ENCODE data around the gene COG1. TPM values are rescaled to one million over a fixed set of nuclear protein-coding genes. Genes with fewer than 3 reads are reported as not detected.

Gene COG1
- polyA plus RNA-seq, 2 of the 4 experiments (the other 2 are of a cell fraction): 19.5 to 26.0 TPM

- TF ChIP-seq ESRRA (IDR thresholded peaks at IDR 0.05; ENCODE audit: borderline replicate concordance, low read length): no peak
- no peak for TF ChIP-seq USF2 (IDR thresholded peaks at IDR 0.05)
- no peak for TF ChIP-seq RFX5 (IDR thresholded peaks at IDR 0.05)
- TF ChIP-seq NPAS2 (CRISPR knock-in tag; IDR thresholded peaks at IDR 0.05; ENCODE audit: borderline replicate concordance): no peak
- TF ChIP-seq MAX (IDR thresholded peaks at IDR 0.05): no peak
Observed at GRCh38 chr17:73186283-73187050, 6.4 kb upstream of the COG1 start (continued).

- peaks cover 8% of the 10 kb centered on the region; the same call in 1 of the 3 replicates for H3K4me1 ChIP-seq
- no peak overlapping the region for H3K4me2 ChIP-seq
- DNase-seq (ENCODE audit: low read depth in 1 of 2, low spot score in 1 of 2) (peak in 1 of 2 experiments; percentile 80), FAIRE-seq (no peak), ATAC-seq (peak in 1 of 2 experiments; percentile 37; a peak in 3 of 6 replicates)
- H3K4me3 ChIP-seq: no peak overlapping the region
- ChIA-PET CTCF (interaction anchor here (0.6 to 20.4 kb wide), 6 partner anchors 11 to 631 kb away, joined by 3 to 483 read pairs (median 4); no protein-coding TSS in a partner anchor), POLR2A (no interaction called here)
- no peak overlapping the region for H3K27ac ChIP-seq
- no peaks in the 10 kb centered on the region for H3K9me3 ChIP-seq
- WGBS (ENCODE audit: missing lambda C conversion rate): 43% methylated on average over 9 of the region's 9 CpGs
- TF ChIP-seq GATA3 (IDR thresholded peaks at IDR 0.05; ENCODE audit: borderline replicate concordance): peak; percentile 89
- TF ChIP-seq MYC (IDR thresholded peaks at IDR 0.05; ENCODE audit: borderline replicate concordance, low read length): no peak
Observed at GRCh38 chr17:73187203-73187769, 5.6 kb upstream of the COG1 start.

- Histone ChIP-seq H3K4me2 (no peak overlapping the region), H3K9me3 (no peaks in the 10 kb centered on the region), H3K27ac (no peak overlapping the region), H3K4me3 (no peak overlapping the region), H3K4me1 (peaks cover 8% of the 10 kb centered on the region; the same call in 1 of the 3 replicates)
- FAIRE-seq (no peak), ATAC-seq (no peak), DNase-seq (ENCODE audit: low read depth in 1 of 2, low spot score in 1 of 2) (no peak)
- WGBS (ENCODE audit: missing lambda C conversion rate): 92% methylated on average over 1 of the region's 1 CpG
- TF ChIP-seq FOSL2 (IDR thresholded peaks at IDR 0.05) (no peak), FOSL2 (CRISPR knock-in tag; IDR thresholded peaks at IDR 0.05) (no peak), RFX5 (IDR thresholded peaks at IDR 0.05) (no peak), HEYL (CRISPR knock-in tag; IDR thresholded peaks at IDR 0.05) (no peak), CHD2 (IDR thresholded peaks at IDR 0.05; ENCODE audit: low read length, partially characterized antibody) (no peak), NPAS2 (CRISPR knock-in tag; IDR thresholded peaks at IDR 0.05; ENCODE audit: borderline replicate concordance) (no peak), NFE2L2 (conservative IDR thresholded peaks at IDR 0.05; ENCODE audit: low read length) (no peak), SREBF2 (IDR thresholded peaks at IDR 0.05) (no peak), GATA3 (IDR thresholded peaks at IDR 0.05; ENCODE audit: borderline replicate concordance) (no peak), JUN (IDR thresholded peaks at IDR 0.05) (no peak), CTCF (IDR thresholded peaks at IDR 0.05) (no peak), HES2 (IDR thresholded peaks at IDR 0.05) (no peak), KDM5A (IDR thresholded peaks at IDR 0.05) (no peak)
- CTCF ChIA-PET: interaction anchor here (0.7 to 20.4 kb wide), 8 partner anchors 31 to 632 kb away, joined by 3 to 483 read pairs (median 24); no protein-coding TSS in a partner anchor
- POLR2A ChIA-PET: no interaction called here
Observed at GRCh38 chr17:73188011-73188410, 4.8 kb upstream of the COG1 start.

Measured in A549 (cell line).